K562 (cell line): ENCODE measurements around the gene CNTN4. TPM values are rescaled to one million over a fixed set of nuclear protein-coding genes. Genes with fewer than 3 reads are reported as not detected.

Experiments used
- ATAC-seq: fragments of 200-7000 bp; cut with Tn5 transposase; 3 replicates; pipeline ENCODE4 v1.9.1; 2020; ENCODE audit warnings: moderate library complexity
- BruUV-seq: library from RNA; stranded (reverse); fragments of 400-500 nt; replicated peaks from 2 replicates; lab custom pipeline; 2021; lab: Mats Ljungman, UMichigan
- CTCF ChIA-PET: fragments of 300-600 bp; formaldehyde crosslinking; extraction: SDS; loops from one replicate; lab custom pipeline; 2021; ENCODE audit warnings: low intra/inter-chr PET ratio; lab: Yijun Ruan, JAX
- POLR2A ChIA-PET: fragments of 300-600, 350-650 bp; sonication (Branson Sonifier 250); formaldehyde crosslinking; extraction: SDS; loops from one replicate; lab custom pipeline; 2021; ENCODE audit warnings: antibody characterized with exemption, inconsistent platforms; lab: Yijun Ruan, JAX
- DNase-seq, 4 experiments: peaks; one replicate each; pipeline versions ENCODE4 v3.0.0 to v3.0.0-alpha.2; 2011 to 2018; ENCODE audit warnings: low spot score in 3 of 4, mixed read lengths in 3 of 4; ENCODE audit errors: extremely low read depth in 1 of 4
- FAIRE-seq: peaks from 2 replicates; lab custom pipeline; 2011; peaks lifted over from hg19 to GRCh38; lab: Jason Lieb, UNC
- H2AFZ ChIP-seq: 2 replicates; pipeline ENCODE4 v1.6.0; 2011; ENCODE audit warnings: low read depth, low read length, control low read depth, inconsistent platforms
- H3K27ac ChIP-seq: fragments of 200-600 bp; 3 replicates; pipeline ENCODE4 v1.8.0; 2011; ENCODE audit warnings: low read depth, mild to moderate bottlenecking, control low read depth, inconsistent platforms, low read length, moderate library complexity, mixed read lengths; ENCODE audit errors: extremely low read depth
- H3K27me3 ChIP-seq, 2 experiments: fragments of 300-600 bp in 1 of 2; 2 replicates in 1 of 2; 3 replicates in 1 of 2; pipeline versions ENCODE4 v1.6.0 to v1.8.0; 2011; ENCODE audit warnings: inconsistent platforms in 2 of 2, low read length in 2 of 2, mild to moderate bottlenecking in 1 of 2, mixed read lengths in 1 of 2, moderate library complexity in 1 of 2; ENCODE audit not compliant: control insufficient read depth in 2 of 2, insufficient read depth in 2 of 2
- H3K36me3 ChIP-seq: fragments of 300-600 bp; 3 replicates; pipeline ENCODE4 v1.8.0; 2011; ENCODE audit warnings: mild to moderate bottlenecking, low read length, inconsistent platforms; ENCODE audit not compliant: control insufficient read depth, insufficient read depth
- H3K4me1 ChIP-seq, 2 experiments: fragments of 200-600 bp in 1 of 2; replicated peaks in 1 of 2; 2 replicates in 1 of 2; 3 replicates in 1 of 2; pipeline versions ENCODE4 v1.5.1 to v1.8.0; 2011; ENCODE audit warnings: inconsistent platforms in 2 of 2, low read length in 2 of 2, mild to moderate bottlenecking in 1 of 2, mixed read lengths in 1 of 2, moderate library complexity in 1 of 2; ENCODE audit not compliant: control insufficient read depth in 2 of 2, insufficient read depth in 2 of 2
- H3K4me2 ChIP-seq: 2 replicates; pipeline ENCODE4 v1.6.1; 2011; ENCODE audit warnings: low read length, control low read depth, inconsistent platforms, mixed read lengths; ENCODE audit not compliant: insufficient read depth
- H3K4me3 ChIP-seq: fragments of 200-600 bp; sonication (generic), shearing (Covaris generic); 2 replicates; pipeline ENCODE4 v1.5.1; 2016; ENCODE audit warnings: control low read depth, inconsistent platforms
- H3K79me2 ChIP-seq: fragments of 200-600 bp; 3 replicates; pipeline ENCODE4 v1.8.0; 2011; ENCODE audit warnings: low read length, inconsistent platforms; ENCODE audit not compliant: control insufficient read depth, insufficient read depth
- H3K9ac ChIP-seq, 2 experiments: 2 replicates each; pipeline versions ENCODE4 v1.6.0 to v1.6.1; 2011; ENCODE audit warnings: low read depth in 2 of 2, low read length in 2 of 2, control low read depth in 1 of 2, inconsistent platforms in 1 of 2, mild to moderate bottlenecking in 1 of 2, mixed read lengths in 1 of 2; ENCODE audit not compliant: insufficient read depth in 1 of 2
- H3K9me1 ChIP-seq: one replicate; pipeline ENCODE4 v1.6.0; 2011; ENCODE audit warnings: inconsistent platforms, mild to moderate bottlenecking, low read length, moderate library complexity; ENCODE audit not compliant: control insufficient read depth, insufficient read depth
- H3K9me3 ChIP-seq: replicated peaks from 2 replicates; pipeline ENCODE4 v1.5.1; 2011; ENCODE audit warnings: low read depth, low read length, inconsistent platforms; ENCODE audit not compliant: control insufficient read depth, insufficient read depth
- H4K20me1 ChIP-seq: replicated peaks from 2 replicates; pipeline ENCODE4 v1.6.1; 2011; ENCODE audit warnings: low read length, inconsistent platforms, mixed read lengths; ENCODE audit not compliant: control insufficient read depth, insufficient read depth
- NBN ChIP-seq: fragments of 450-650 bp; IDR thresholded peaks from 2 replicates; pipeline ENCODE4 v1.6.1; 2016; ENCODE audit warnings: low read depth, mild to moderate bottlenecking
- ZBED1 ChIP-seq: IDR thresholded peaks from 2 replicates; pipeline ENCODE4 v1.6.1; 2014
- ZNF778 ChIP-seq: fragments of 450-650 bp; formaldehyde crosslinking; IDR thresholded peaks from 2 replicates; pipeline ENCODE4 v1.4.0; 2020; ENCODE audit warnings: mild to moderate bottlenecking, moderate library complexity
- WGBS: fragments of 100-300 bp; shearing (Covaris generic); methylation state at CpG from one replicate; pipeline ENCODE4 v1.1.6; 2016; ENCODE audit warnings: low coverage, mixed read lengths; ENCODE audit not compliant: insufficient coverage; ENCODE audit errors: missing lambda C conversion rate; 5-methylcytosine and 5-hydroxymethylcytosine counted together
- in situ Hi-C: fragments of 300-500 bp; cut with MboI; formaldehyde crosslinking; loops from 4 replicates; pipeline ENCODE4 v1.15.0; 2018; ENCODE audit warnings: inconsistent platforms, mixed read lengths
- intact Hi-C: fragments of 100-400 bp; cut with micrococcal nuclease; formaldehyde crosslinking; loops from 2 replicates; pipeline ENCODE4 v1.14.2; 2022
- polyA plus RNA-seq, 8 experiments: library from polyadenylated mRNA; depleted of rRNA in 4 of 8; stranded (reverse) in 5 of 8; unstranded in 3 of 8; fragments of >200 nt; fragmentation: Nextera tagmentation in 2 of 8; fragmentation: Illumina TruSeq in 1 of 8; extraction: Ambion mirVana in 2 of 8; extraction: Trizol in 1 of 8; gene quantifications; 2 replicates each; pipeline versions ENCODE4 v1.2.1 to v1.2.3, GENCODE V29; 2011 to 2014; ENCODE audit warnings: inconsistent platforms in 1 of 8, missing spikeins in 1 of 8
- total RNA-seq, 7 experiments: library from RNA; depleted of rRNA in 6 of 7; stranded (reverse); fragments of >200 nt in 6 of 7; fragmentation: Illumina TruSeq in 2 of 7; extraction: Trizol in 2 of 7; gene quantifications; 2 replicates each; pipeline versions ENCODE4 v1.2.1 to v1.2.3, GENCODE V29; 2011 to 2021; ENCODE audit warnings: low replicate concordance in 1 of 7
- TF ChIP-seq, protein P1 (sequence below): fragments of 250-450 bp; sonication (Bioruptor Pico); IDR thresholded peaks from 2 replicates; pipeline ENCODE4 v1.8.0; 2022; ENCODE audit warnings: moderate library complexity, mild to moderate bottlenecking, inconsistent platforms

Gene CNTN4
- total and polyA plus RNA-seq, 9 of the 15 experiments (the other 6 are each of a cell fraction or from before 2014, with no cell fraction given) = not detected

DNA sequence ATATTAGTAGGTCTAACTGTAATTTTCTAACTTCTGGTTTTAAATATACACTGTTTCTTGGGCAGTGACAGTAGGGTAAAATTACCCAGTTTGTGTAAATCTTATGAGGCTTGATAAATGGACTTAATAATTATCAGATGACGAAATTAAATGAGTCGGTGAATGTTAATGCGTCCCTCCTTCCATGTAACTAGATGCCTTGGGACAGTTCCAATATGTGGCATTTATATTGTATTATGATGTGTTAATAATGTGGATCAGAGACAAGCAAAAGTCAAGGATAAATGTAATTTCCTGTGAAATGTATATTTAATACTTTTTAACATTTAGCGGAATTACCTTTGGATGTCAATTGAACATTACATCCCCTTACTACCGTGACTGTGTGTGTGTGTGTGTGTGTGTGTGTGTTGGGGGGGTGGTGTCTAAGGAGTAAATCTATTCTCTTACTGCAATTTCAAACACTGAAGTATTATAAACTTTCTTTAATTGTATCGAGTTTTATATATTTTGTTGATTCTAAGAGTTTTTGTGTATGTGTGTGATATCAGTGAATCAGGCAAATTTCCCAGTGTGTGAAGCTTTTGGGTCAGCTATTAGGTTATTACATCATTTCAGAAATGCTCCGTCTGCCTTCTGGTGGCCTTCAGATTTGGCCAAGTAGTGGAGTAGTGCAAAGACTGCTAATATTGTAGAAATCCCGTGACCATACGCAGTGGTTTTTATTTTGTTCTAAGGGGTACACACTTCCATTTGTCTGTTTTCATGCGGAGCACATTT lies 50.1 kb downstream of the CNTN4 start:
- no peaks in the 10 kb centered on the region for H3K79me2 ChIP-seq
- no peak overlapping the region for H3K27ac ChIP-seq
- intact Hi-C loops (no loop called here), in situ Hi-C loops (no loop called here)
- H3K9me1 ChIP-seq = no peaks in the 10 kb centered on the region
- no peak overlapping the region for H3K4me2 ChIP-seq
- WGBS = 2% methylated on average over 10 of the region's 10 CpGs
- no peak for TF ChIP-seq ZBED1
- DNase-seq (no peak), FAIRE-seq (no peak), ATAC-seq (no peak)
- H3K36me3 ChIP-seq = no peaks in the 10 kb centered on the region
- BruUV-seq = no TSS peak
- ChIA-PET CTCF (no interaction called here), POLR2A (no interaction called here)
- H2AFZ ChIP-seq = no peak overlapping the region
- no peaks in the 10 kb centered on the region for H3K27me3 ChIP-seq
- H3K4me1 ChIP-seq = no peaks in the 10 kb centered on the region
- H3K4me3 ChIP-seq = no peak overlapping the region
- H4K20me1 ChIP-seq = no peaks in the 10 kb centered on the region
- no peak overlapping the region for H3K9ac ChIP-seq
- H3K9me3 ChIP-seq = 0 out of 2 replicates have a peak, but pooled peaks cover 2% of the 10 kb centered on the region

DNA sequence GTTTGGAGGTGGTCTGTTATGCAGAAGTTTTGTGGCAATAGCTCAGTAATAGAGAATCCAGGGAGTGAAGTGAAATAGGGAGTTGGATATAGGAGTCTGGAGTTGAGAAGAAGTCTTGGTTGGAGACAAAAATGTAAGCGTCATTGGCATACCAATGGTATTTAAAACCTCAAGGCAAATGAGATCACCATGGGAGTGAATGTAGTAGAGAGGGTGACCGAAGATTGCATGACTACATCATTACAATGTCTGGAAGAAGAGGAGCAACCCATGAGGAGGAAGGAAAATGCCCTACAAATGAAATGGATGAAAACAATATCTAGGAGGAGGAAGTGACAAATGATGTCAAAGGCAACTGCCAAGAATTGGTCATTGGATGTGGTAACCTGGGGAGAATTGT lies 54.4 kb downstream of the CNTN4 start:
- Histone ChIP-seq H3K4me3 (no peak overlapping the region), H3K27me3 (no peaks in the 10 kb centered on the region), H3K36me3 (no peaks in the 10 kb centered on the region), H3K9me3 (no peaks in the 10 kb centered on the region), H3K27ac (no peak overlapping the region), H3K4me2 (no peak overlapping the region), H2AFZ (no peak overlapping the region), H3K4me1 (no peaks in the 10 kb centered on the region), H3K79me2 (no peaks in the 10 kb centered on the region), H4K20me1 (no peaks in the 10 kb centered on the region), H3K9ac (no peak overlapping the region), H3K9me1 (no peaks in the 10 kb centered on the region)
- intact Hi-C loops (loop anchor here (10.0 kb wide), 2 partner anchors 1248 to 1518 kb away; no protein-coding TSS in a partner anchor), in situ Hi-C loops (no loop called here)
- BruUV-seq = no TSS peak
- FAIRE-seq (no peak), DNase-seq (no peak), ATAC-seq (no peak)
- CTCF ChIA-PET = no interaction called here
- POLR2A ChIA-PET = interaction anchor here (0.6 kb wide), 1 partner anchor 600 kb away, joined by 3 read pairs; no protein-coding TSS in a partner anchor
- no peak for TF ChIP-seq NBN
- TF ChIP-seq, protein P1, sequence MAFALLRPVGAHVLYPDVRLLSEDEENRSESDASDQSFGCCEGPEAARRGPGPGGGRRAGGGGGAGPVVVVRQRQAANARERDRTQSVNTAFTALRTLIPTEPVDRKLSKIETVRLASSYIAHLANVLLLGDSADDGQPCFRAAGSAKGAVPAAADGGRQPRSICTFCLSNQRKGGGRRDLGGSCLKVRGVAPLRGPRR (CRISPR knock-in tag) = no peak
- no peak for TF ChIP-seq ZNF778 (CRISPR knock-in tag)
- 0% methylated on average over 2 of the region's 2 CpGs for WGBS
